ENCODE results near the gene PAPSS2.

The PAPSS2 gene

GRCh38 chr10:87764072-87764934 is 104.6 kb downstream of the PAPSS2 start:
- Histone ChIP-seq H3K27ac (no peak overlapping the region), H3K4me3 (no peak overlapping the region)
- no peak for TF ChIP-seq CTCF (IDR thresholded peaks at IDR 0.05)
- DNase-seq (ENCODE audit: low spot score) = no peak

- Histone ChIP-seq H3K27ac (no peak overlapping the region), H3K4me3 (no peak overlapping the region)
- TF ChIP-seq CTCF (IDR thresholded peaks at IDR 0.05) = no peak
- no peak for DNase-seq (ENCODE audit: low spot score)
These were observed 106.1 kb downstream of the PAPSS2 start for GRCh38 chr10:87765666-87766376.

- no peak overlapping the region for H3K27ac ChIP-seq
- no peak for TF ChIP-seq CTCF (IDR thresholded peaks at IDR 0.05)
- no peak overlapping the region for H3K4me3 ChIP-seq
- no peak for DNase-seq (ENCODE audit: low spot score)
These were observed 107.6 kb downstream of the PAPSS2 start for GRCh38 chr10:87767253-87767652.

GRCh38 chr10:87771871-87772500 is 112.3 kb downstream of the PAPSS2 start:
- no peak for TF ChIP-seq CTCF (IDR thresholded peaks at IDR 0.05)
- no peak overlapping the region for H3K4me3 ChIP-seq
- DNase-seq (ENCODE audit: low spot score) = no peak

GRCh38 chr10:87775766-87776165 is 116.1 kb downstream of the PAPSS2 start:
- H3K4me3 ChIP-seq = no peak overlapping the region
- no peak for TF ChIP-seq CTCF (IDR thresholded peaks at IDR 0.05)
- peak overlapping the region in 1 of 2 donors; percentile 14 for H3K27ac ChIP-seq
- no peak for DNase-seq (ENCODE audit: low spot score)

More at GRCh38 chr10:87771871-87772500, 112.3 kb downstream of the PAPSS2 start:
- no peak overlapping the region for H3K27ac ChIP-seq

GRCh38 chr10:87776328-87776727 is 116.7 kb downstream of the PAPSS2 start:
- Histone ChIP-seq H3K4me3 (no peak overlapping the region), H3K27ac (no peak overlapping the region)
- DNase-seq (ENCODE audit: low spot score) = no peak
- no peak for TF ChIP-seq CTCF (IDR thresholded peaks at IDR 0.05)
